ENCODE results near the gene GAA. TPM values are rescaled to one million over a fixed set of nuclear protein-coding genes. Genes with fewer than 3 reads are reported as not detected.

GAA gene
- total RNA-seq, 4 donors from 2014 or later = 48.1 to 71.7 (median 67.8) TPM

GRCh38 chr17:80118601-80119270 is 17.4 kb downstream of the GAA start:
- intact Hi-C loops (cut with DNase I; ENCODE audit: low total_unique reads) = no loop called here
- TF ChIP-seq POLR2A (IDR thresholded peaks at IDR 0.05) (no peak), CTCF (IDR thresholded peaks at IDR 0.05) (no peak)
- DNase-seq (ENCODE audit: low spot score in 2 of 2) = peak in 1 of 2 donors; percentile 69
- H3K4me3 ChIP-seq (ENCODE audit: low read depth, poor library complexity, severe bottlenecking) = no peak overlapping the region
- 88 to 89% methylated on average over 35 of the region's 35 CpGs for WGBS, 2 donors

DNA sequence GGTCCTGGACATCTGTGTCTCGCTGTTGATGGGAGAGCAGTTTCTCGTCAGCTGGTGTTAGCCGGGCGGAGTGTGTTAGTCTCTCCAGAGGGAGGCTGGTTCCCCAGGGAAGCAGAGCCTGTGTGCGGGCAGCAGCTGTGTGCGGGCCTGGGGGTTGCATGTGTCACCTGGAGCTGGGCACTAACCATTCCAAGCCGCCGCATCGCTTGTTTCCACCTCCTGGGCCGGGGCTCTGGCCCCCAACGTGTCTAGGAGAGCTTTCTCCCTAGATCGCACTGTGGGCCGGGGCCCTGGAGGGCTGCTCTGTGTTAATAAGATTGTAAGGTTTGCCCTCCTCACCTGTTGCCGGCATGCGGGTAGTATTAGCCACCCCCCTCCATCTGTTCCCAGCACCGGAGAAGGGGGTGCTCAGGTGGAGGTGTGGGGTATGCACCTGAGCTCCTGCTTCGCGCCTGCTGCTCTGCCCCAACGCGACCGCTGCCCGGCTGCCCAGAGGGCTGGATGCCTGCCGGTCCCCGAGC is 17.9 kb downstream of the GAA start:
- intact Hi-C loops (cut with DNase I; ENCODE audit: low total_unique reads) = no loop called here
- TF ChIP-seq POLR2A (IDR thresholded peaks at IDR 0.05) = no peak
- TF ChIP-seq CTCF (IDR thresholded peaks at IDR 0.05) = no peak
- WGBS, 2 donors = 86 to 89% methylated on average over 22 to 23 of the region's 24 CpGs
- DNase-seq (ENCODE audit: low spot score in 2 of 2) = peak in 1 of 2 donors; percentile 78
- no peak overlapping the region for H3K4me3 ChIP-seq (ENCODE audit: low read depth, poor library complexity, severe bottlenecking)

- intact Hi-C loops (cut with DNase I; ENCODE audit: low total_unique reads) = no loop called here
- H3K4me3 ChIP-seq (ENCODE audit: low read depth, poor library complexity, severe bottlenecking) = no peak overlapping the region
- WGBS, 2 donors = 86 to 94% methylated on average over 9 of the region's 9 CpGs
- peak in 1 of 2 donors; percentile 42 for DNase-seq (ENCODE audit: low spot score in 2 of 2)
- TF ChIP-seq CTCF (IDR thresholded peaks at IDR 0.05) = no peak
- no peak for TF ChIP-seq POLR2A (IDR thresholded peaks at IDR 0.05)
These were observed 18.5 kb downstream of the GAA start for GRCh38 chr17:80119839-80120238.

GRCh38 chr17:80122026-80122575 is 20.7 kb downstream of the GAA start:
- WGBS, 2 donors = 90% methylated on average over 17 of the region's 17 CpGs
- peak in 1 of 2 donors; percentile 81 for DNase-seq (ENCODE audit: low spot score in 2 of 2)
- H3K4me3 ChIP-seq (ENCODE audit: low read depth, poor library complexity, severe bottlenecking) = no peak overlapping the region
- TF ChIP-seq CTCF (IDR thresholded peaks at IDR 0.05) (no peak), POLR2A (IDR thresholded peaks at IDR 0.05) (no peak)
- intact Hi-C loops (cut with DNase I; ENCODE audit: low total_unique reads) = no loop called here

GRCh38 chr17:80122926-80123505 is 21.6 kb downstream of the GAA start:
- TF ChIP-seq CTCF (IDR thresholded peaks at IDR 0.05) (no peak), POLR2A (IDR thresholded peaks at IDR 0.05) (no peak)
- peak in 1 of 2 donors; percentile 75 for DNase-seq (ENCODE audit: low spot score in 2 of 2)
- intact Hi-C loops (cut with DNase I; ENCODE audit: low total_unique reads) = no loop called here
- H3K4me3 ChIP-seq (ENCODE audit: low read depth, poor library complexity, severe bottlenecking) = no peak overlapping the region
- 79 to 88% methylated on average over 6 of the region's 6 CpGs for WGBS, 2 donors
